Erythroblast (primary cell): ENCODE results near the gene FOXK1.

Experiments used
- DNase-seq, 2 experiments: peaks; one replicate each; lab custom pipeline; 2025; lab: John Stamatoyannopoulos, UW
- GATA1 ChIP-seq: IDR thresholded peaks from 2 replicates; pipeline ENCODE4 v1.6.1; 2011; ENCODE audit warnings: low read depth, mild to moderate bottlenecking, control low read depth, low read length, moderate library complexity
- POLR2A ChIP-seq: IDR thresholded peaks from 2 replicates; pipeline ENCODE4 v1.6.1; 2011; ENCODE audit warnings: mild to moderate bottlenecking, low read length

Gene FOXK1

GRCh38 chr7:4769761-4770160, 87.7 kb downstream of the FOXK1 start:
- DNase-seq, result no peak
- no peak for TF ChIP-seq GATA1
- no peak for TF ChIP-seq POLR2A

GRCh38 chr7:4770886-4771285, 88.8 kb downstream of the FOXK1 start:
- no peak for DNase-seq
- TF ChIP-seq GATA1, result no peak
- TF ChIP-seq POLR2A, result no peak

- TF ChIP-seq GATA1 (no peak), POLR2A (no peak)
- DNase-seq, result no peak
Measured at GRCh38 chr7:4771737-4772136, 89.6 kb downstream of the FOXK1 start.

- DNase-seq, result no peak
- TF ChIP-seq GATA1, result no peak
- TF ChIP-seq POLR2A, result no peak
Measured at GRCh38 chr7:4772306-4772705, 90.2 kb downstream of the FOXK1 start.

GRCh38 chr7:4774007-4774406, 91.9 kb downstream of the FOXK1 start:
- DNase-seq, result no peak
- TF ChIP-seq POLR2A (no peak), GATA1 (no peak)

- peak in 1 of 2 experiments; percentile 76 for DNase-seq
- no peak for TF ChIP-seq POLR2A
- TF ChIP-seq GATA1, result no peak
Measured at GRCh38 chr7:4774658-4775249, 92.7 kb downstream of the FOXK1 start.

- peak; percentile 96 for TF ChIP-seq POLR2A
- no peak for TF ChIP-seq GATA1
- DNase-seq, result peak; percentile 98
Measured at GRCh38 chr7:4775250-4775847, 93.3 kb downstream of the FOXK1 start, which contains the start of gene AP5Z1. Gene AP5Z1 (plus strand): TSS chr7:4775623. CDS start chr7:4775716, 93 bp downstream.

GRCh38 chr7:4775848-4776623, 93.9 kb downstream of the FOXK1 start:
- peak; percentile 80 to 85 for DNase-seq
- TF ChIP-seq GATA1 (no peak), POLR2A (peak; percentile 69)

- no peak for DNase-seq
- TF ChIP-seq POLR2A, result no peak
- no peak for TF ChIP-seq GATA1
Measured at GRCh38 chr7:4779118-4779517, 97.0 kb downstream of the FOXK1 start.

- no peak for TF ChIP-seq GATA1
- TF ChIP-seq POLR2A, result no peak
- no peak for DNase-seq
Measured at GRCh38 chr7:4781366-4782069, 99.4 kb downstream of the FOXK1 start.

- peak in 1 of 2 experiments; percentile 12 for DNase-seq
- no peak for TF ChIP-seq POLR2A
- no peak for TF ChIP-seq GATA1
Measured at GRCh38 chr7:4782333-4783291, 100.5 kb downstream of the FOXK1 start.

- TF ChIP-seq GATA1 (no peak), POLR2A (no peak)
Measured at GRCh38 chr7:4783292-4783652, 101.2 kb downstream of the FOXK1 start.

GRCh38 chr7:4783762-4784351, 101.8 kb downstream of the FOXK1 start:
- no peak for DNase-seq
- TF ChIP-seq GATA1, result no peak
- TF ChIP-seq POLR2A, result no peak

More at GRCh38 chr7:4783292-4783652, 101.2 kb downstream of the FOXK1 start:
- no peak for DNase-seq
